ENCODE data around the gene NEK5.
"Not testable (repeated sequence)": the region's sequence is repeated elsewhere in the genome, so short reads cannot be mapped to it uniquely, and the experiment has no call there.

The NEK5 gene

DNA sequence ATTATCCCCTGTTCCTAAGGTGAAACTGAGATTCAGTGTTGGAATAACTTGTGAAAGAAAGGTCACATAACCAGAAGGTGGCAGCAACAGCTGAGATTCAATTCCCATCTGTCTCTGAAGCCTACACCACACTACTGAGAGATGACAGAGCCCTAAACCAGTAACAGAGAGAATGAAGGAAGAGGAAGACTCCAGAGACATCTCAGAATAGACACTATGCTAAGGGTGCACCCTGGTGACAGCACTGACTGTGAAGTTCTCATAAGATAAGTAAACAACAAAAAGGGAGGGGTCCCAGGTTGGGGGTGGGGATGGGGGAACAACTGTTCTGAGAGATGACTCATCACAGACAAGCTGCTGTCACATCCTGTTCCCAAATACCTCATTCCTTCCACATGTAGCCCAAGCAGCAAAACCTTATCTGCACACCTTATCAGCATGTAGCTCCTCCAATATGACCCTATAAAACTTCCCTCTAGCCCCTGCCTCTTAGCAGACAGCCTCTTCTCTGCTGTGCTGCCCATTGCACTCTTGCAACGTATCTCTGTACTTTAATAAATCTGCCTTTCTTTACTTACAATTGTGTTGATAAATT is 57.8 kb downstream of the NEK5 start:
- DNase-seq (peak; percentile 34), ATAC-seq (ENCODE audit: insufficient read depth, low read depth) (peak; percentile 55)
- TF ChIP-seq EZH2 (IDR thresholded peaks at IDR 0.05; ENCODE audit: borderline replicate concordance, low read depth, low read length, severe bottlenecking) = no peak
- TF ChIP-seq, protein P1, sequence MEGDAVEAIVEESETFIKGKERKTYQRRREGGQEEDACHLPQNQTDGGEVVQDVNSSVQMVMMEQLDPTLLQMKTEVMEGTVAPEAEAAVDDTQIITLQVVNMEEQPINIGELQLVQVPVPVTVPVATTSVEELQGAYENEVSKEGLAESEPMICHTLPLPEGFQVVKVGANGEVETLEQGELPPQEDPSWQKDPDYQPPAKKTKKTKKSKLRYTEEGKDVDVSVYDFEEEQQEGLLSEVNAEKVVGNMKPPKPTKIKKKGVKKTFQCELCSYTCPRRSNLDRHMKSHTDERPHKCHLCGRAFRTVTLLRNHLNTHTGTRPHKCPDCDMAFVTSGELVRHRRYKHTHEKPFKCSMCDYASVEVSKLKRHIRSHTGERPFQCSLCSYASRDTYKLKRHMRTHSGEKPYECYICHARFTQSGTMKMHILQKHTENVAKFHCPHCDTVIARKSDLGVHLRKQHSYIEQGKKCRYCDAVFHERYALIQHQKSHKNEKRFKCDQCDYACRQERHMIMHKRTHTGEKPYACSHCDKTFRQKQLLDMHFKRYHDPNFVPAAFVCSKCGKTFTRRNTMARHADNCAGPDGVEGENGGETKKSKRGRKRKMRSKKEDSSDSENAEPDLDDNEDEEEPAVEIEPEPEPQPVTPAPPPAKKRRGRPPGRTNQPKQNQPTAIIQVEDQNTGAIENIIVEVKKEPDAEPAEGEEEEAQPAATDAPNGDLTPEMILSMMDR (IDR thresholded peaks at IDR 0.05; ENCODE audit: borderline replicate concordance, extremely low read depth, low read length, poor library complexity, severe bottlenecking) = no peak
- Histone ChIP-seq H3K36me3 (ENCODE audit: insufficient read depth, low read length) (no peaks in the 10 kb centered on the region), H3K9me3 (ENCODE audit: insufficient read depth, low read length, severe bottlenecking) (peaks cover 14% of the 10 kb centered on the region), H3K4me2 (ENCODE audit: insufficient read depth, low read length) (no peak overlapping the region), H3K79me2 (ENCODE audit: insufficient read depth, low read length) (no peaks in the 10 kb centered on the region), H3K27ac (ENCODE audit: low read length) (no peak overlapping the region), H3K9ac (ENCODE audit: low read depth, low read length) (no peak overlapping the region), H3K27me3 (ENCODE audit: insufficient read depth, low read length, poor library complexity) (no peaks in the 10 kb centered on the region), H4K20me1 (ENCODE audit: insufficient read depth, low read length) (no peaks in the 10 kb centered on the region), H2AFZ (ENCODE audit: low read depth, low read length) (no peak overlapping the region), H3K4me3 (ENCODE audit: low read depth in 1 of 2, low read length in 2 of 2) (no peak overlapping the region), H3K4me1 (ENCODE audit: insufficient read depth, low read length) (no peaks in the 10 kb centered on the region; the same call in 1 of the 2 replicates)

DNA sequence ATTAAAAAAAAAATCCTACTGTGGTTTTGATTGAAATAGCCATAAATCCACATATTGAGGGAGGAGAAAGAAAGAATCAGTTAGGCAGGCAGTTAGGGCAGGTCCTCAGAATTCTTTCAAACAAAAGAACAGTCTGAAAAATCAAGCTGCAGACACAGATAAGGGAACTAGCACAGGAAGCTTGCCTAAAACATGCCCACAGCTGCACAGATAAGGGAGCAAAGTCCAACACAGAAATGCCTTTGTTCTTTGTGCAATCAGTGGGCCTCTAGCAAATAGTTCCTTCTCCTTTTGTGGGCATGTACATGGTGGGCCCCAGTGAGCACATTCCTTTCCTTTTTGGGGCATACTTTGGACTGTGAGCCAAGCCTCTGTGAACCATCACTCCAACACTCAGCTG is 61.6 kb downstream of the NEK5 start:
- ATAC-seq (ENCODE audit: insufficient read depth, low read depth) (no peak), DNase-seq (no peak)
- Histone ChIP-seq H3K36me3 (ENCODE audit: insufficient read depth, low read length) (no peaks in the 10 kb centered on the region), H3K4me2 (ENCODE audit: insufficient read depth, low read length) (no peak overlapping the region), H3K27ac (ENCODE audit: low read length) (no peak overlapping the region), H3K9ac (ENCODE audit: low read depth, low read length) (no peak overlapping the region), H3K9me3 (ENCODE audit: insufficient read depth, low read length, severe bottlenecking) (peaks cover 16% of the 10 kb centered on the region), H3K4me1 (ENCODE audit: insufficient read depth, low read length) (no peaks in the 10 kb centered on the region; the same call in 1 of the 2 replicates), H3K79me2 (ENCODE audit: insufficient read depth, low read length) (no peaks in the 10 kb centered on the region), H3K27me3 (ENCODE audit: insufficient read depth, low read length, poor library complexity) (no peaks in the 10 kb centered on the region), H2AFZ (ENCODE audit: low read depth, low read length) (no peak overlapping the region), H4K20me1 (ENCODE audit: insufficient read depth, low read length) (no peaks in the 10 kb centered on the region), H3K4me3 (ENCODE audit: low read depth in 1 of 2, low read length in 2 of 2) (no peak overlapping the region)
- TF ChIP-seq, protein P1 (IDR thresholded peaks at IDR 0.05; ENCODE audit: borderline replicate concordance, extremely low read depth, low read length, poor library complexity, severe bottlenecking) = no peak
- TF ChIP-seq EZH2 (IDR thresholded peaks at IDR 0.05; ENCODE audit: borderline replicate concordance, low read depth, low read length, severe bottlenecking) = no peak

DNA sequence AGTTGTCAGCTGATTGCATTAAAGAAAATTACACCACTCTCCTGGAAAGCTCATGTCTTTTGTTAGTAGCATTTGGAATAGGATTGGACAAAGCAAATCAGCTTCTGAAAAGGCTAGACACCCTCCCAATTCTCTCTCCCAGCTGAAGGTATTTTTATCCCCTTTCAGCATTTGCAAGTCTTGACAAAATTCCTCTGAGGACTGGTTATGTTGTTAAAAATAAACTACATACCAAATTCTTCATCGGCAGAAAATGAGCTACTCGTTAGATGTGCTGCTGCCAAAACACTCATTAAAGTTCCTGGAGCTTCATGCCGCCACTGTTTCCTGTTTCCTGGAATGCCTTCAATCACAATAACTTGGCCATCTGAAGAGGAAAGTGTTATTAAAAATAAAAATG is 67.3 kb downstream of the NEK5 start:
- H2AFZ ChIP-seq (ENCODE audit: low read depth, low read length) = no peak overlapping the region
- ATAC-seq (ENCODE audit: insufficient read depth, low read depth) = no peak

DNA sequence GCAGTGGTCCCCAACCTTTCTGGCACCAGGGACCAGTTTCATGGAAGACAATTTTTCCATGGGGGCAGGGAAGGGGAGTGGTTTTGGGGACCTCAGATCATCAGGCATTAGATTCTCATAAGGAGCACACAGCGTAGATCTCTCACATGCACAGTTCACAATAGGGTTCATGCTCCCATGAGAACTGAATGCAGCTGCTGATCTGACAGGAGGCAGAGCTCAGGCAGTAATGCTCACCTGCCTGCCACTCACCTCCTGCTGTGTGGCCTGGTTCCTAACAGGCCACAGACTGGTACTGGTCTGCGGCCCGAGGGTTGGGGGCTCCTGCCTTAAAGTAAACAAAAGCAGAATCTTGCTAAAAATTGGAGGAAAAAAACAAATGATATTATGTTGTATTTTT is 67.8 kb downstream of the NEK5 start:
- ATAC-seq (ENCODE audit: insufficient read depth, low read depth) = not testable (repeated sequence)

More for the DNA sequence above, 67.3 kb downstream of the NEK5 start:
- Histone ChIP-seq H3K4me1 (ENCODE audit: insufficient read depth, low read length) (no peaks in the 10 kb centered on the region), H3K79me2 (ENCODE audit: insufficient read depth, low read length) (no peaks in the 10 kb centered on the region), H3K27ac (ENCODE audit: low read length) (no peak overlapping the region), H3K36me3 (ENCODE audit: insufficient read depth, low read length) (no peaks in the 10 kb centered on the region), H3K27me3 (ENCODE audit: insufficient read depth, low read length, poor library complexity) (no peaks in the 10 kb centered on the region), H4K20me1 (ENCODE audit: insufficient read depth, low read length) (no peaks in the 10 kb centered on the region), H3K9me3 (ENCODE audit: insufficient read depth, low read length, severe bottlenecking) (peaks cover 2% of the 10 kb centered on the region), H3K9ac (ENCODE audit: low read depth, low read length) (no peak overlapping the region), H3K4me3 (ENCODE audit: low read depth in 1 of 2, low read length in 2 of 2) (no peak overlapping the region), H3K4me2 (ENCODE audit: insufficient read depth, low read length) (no peak overlapping the region)
- TF ChIP-seq EZH2 (IDR thresholded peaks at IDR 0.05; ENCODE audit: borderline replicate concordance, low read depth, low read length, severe bottlenecking) = no peak
- TF ChIP-seq, protein P1 (IDR thresholded peaks at IDR 0.05; ENCODE audit: borderline replicate concordance, extremely low read depth, low read length, poor library complexity, severe bottlenecking) = no peak
- no peak for DNase-seq

More for the DNA sequence above, 67.8 kb downstream of the NEK5 start:
- H3K4me2 ChIP-seq (ENCODE audit: insufficient read depth, low read length); H3K36me3 ChIP-seq (ENCODE audit: insufficient read depth, low read length); DNase-seq; H3K4me3 ChIP-seq (ENCODE audit: low read depth in 1 of 2, low read length in 2 of 2); H3K9me3 ChIP-seq (ENCODE audit: insufficient read depth, low read length, severe bottlenecking); H2AFZ ChIP-seq (ENCODE audit: low read depth, low read length); H3K4me1 ChIP-seq (ENCODE audit: insufficient read depth, low read length); H3K27me3 ChIP-seq (ENCODE audit: insufficient read depth, low read length, poor library complexity); H3K79me2 ChIP-seq (ENCODE audit: insufficient read depth, low read length); H3K9ac ChIP-seq (ENCODE audit: low read depth, low read length); H4K20me1 ChIP-seq (ENCODE audit: insufficient read depth, low read length); H3K27ac ChIP-seq (ENCODE audit: low read length): not testable (repeated sequence)
